ENCODE results near the gene GPRC5A. TPM values are rescaled to one million over a fixed set of nuclear protein-coding genes. Genes with fewer than 3 reads are reported as not detected.

GPRC5A gene
- total and polyA plus RNA-seq, 9 donors = 0.90 to 5.9 (median 1.7) TPM

DNA sequence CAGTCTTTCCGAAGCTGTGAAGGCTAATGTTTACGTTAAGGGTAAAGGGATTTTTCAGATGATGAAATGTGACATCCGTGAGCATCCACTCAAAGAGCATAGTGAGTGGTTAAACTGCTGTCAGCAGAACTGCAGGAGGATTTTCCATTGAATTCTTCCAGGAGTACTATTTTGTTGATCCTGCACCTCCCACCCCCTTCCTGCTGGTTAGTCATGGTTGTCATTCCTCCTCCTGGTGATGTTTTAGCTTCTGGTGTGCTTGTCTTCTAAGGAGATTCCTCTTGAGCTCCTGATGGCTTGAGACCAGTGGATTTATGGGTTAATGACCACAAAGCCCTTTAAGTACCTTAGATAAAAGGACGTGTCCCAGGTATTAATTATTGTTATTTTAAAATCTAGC, 63.0 kb downstream of the GPRC5A start:
- no peaks in the 10 kb centered on the region for H3K36me3 ChIP-seq (ENCODE audit: control insufficient read depth, insufficient read depth, low read length)
- H3K4me3 ChIP-seq (ENCODE audit: low read length) = no peak overlapping the region
- no peak overlapping the region for H3K27ac ChIP-seq (ENCODE audit: low read length)
- H3K27me3 ChIP-seq (ENCODE audit: control insufficient read depth, insufficient read depth, low read length) = no peaks in the 10 kb centered on the region
- H3K4me1 ChIP-seq (ENCODE audit: control insufficient read depth, insufficient read depth, low read length) = no peaks in the 10 kb centered on the region
- no peak for DNase-seq
- WGBS (ENCODE audit: insufficient coverage) = no CpG with 5 or more reads among the region's 4 CpGs
- no peaks in the 10 kb centered on the region for H3K9me3 ChIP-seq (replicated peaks; ENCODE audit: control insufficient read depth, low read depth, low read length)

GRCh38 chr12:12954878-12955625, 63.7 kb downstream of the GPRC5A start:
- Histone ChIP-seq H3K4me3 (ENCODE audit: low read length) (no peak overlapping the region), H3K27me3 (ENCODE audit: control insufficient read depth, insufficient read depth, low read length) (no peaks in the 10 kb centered on the region), H3K36me3 (ENCODE audit: control insufficient read depth, insufficient read depth, low read length) (no peaks in the 10 kb centered on the region), H3K4me1 (ENCODE audit: control insufficient read depth, insufficient read depth, low read length) (no peaks in the 10 kb centered on the region), H3K27ac (ENCODE audit: low read length) (no peak overlapping the region), H3K9me3 (replicated peaks; ENCODE audit: control insufficient read depth, low read depth, low read length) (no peaks in the 10 kb centered on the region)
- no peak for DNase-seq
- 86% methylated on average over 4 of the region's 6 CpGs for WGBS (ENCODE audit: insufficient coverage)

- H3K9me3 ChIP-seq (replicated peaks; ENCODE audit: control insufficient read depth, low read depth, low read length) = no peaks in the 10 kb centered on the region
- H3K27me3 ChIP-seq (ENCODE audit: control insufficient read depth, insufficient read depth, low read length) = no peaks in the 10 kb centered on the region
- H3K4me1 ChIP-seq (ENCODE audit: control insufficient read depth, insufficient read depth, low read length) = no peaks in the 10 kb centered on the region
- DNase-seq = no peak
- H3K4me3 ChIP-seq (ENCODE audit: low read length) = no peak overlapping the region
- no peaks in the 10 kb centered on the region for H3K36me3 ChIP-seq (ENCODE audit: control insufficient read depth, insufficient read depth, low read length)
- no peak overlapping the region for H3K27ac ChIP-seq (ENCODE audit: low read length)
- 83% methylated on average over 1 of the region's 7 CpGs for WGBS (ENCODE audit: insufficient coverage)
Measured at GRCh38 chr12:12958886-12959285, 67.5 kb downstream of the GPRC5A start.

DNA sequence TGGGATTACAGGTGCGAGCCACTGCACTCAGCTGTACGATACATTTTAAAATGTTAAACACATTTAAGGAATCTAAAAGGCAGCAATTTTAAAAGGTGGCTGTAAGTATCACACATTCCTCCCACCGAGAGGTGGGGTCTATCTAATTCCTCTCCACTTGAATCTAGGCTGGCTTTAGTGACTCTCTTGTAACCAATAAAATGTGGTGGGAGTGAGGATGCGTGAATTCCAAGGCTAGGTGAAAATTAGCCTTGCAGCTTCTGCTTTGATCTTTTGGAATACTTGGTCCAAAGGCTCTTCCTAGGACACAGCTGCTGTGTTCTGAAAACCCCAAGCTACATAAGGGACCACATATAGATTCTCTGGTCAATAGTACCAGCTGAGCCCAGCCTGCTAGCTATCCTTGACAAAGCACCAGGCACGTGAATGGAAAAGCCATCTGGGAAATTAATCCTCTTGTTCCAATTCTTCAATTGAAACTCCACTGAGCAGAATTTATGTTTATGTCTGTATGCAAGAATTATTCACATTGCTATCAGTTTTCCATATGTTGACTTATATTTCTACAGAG, 69.4 kb downstream of the GPRC5A start:
- WGBS (ENCODE audit: insufficient coverage) = 86% methylated on average over 1 of the region's 5 CpGs
- Histone ChIP-seq H3K27ac (ENCODE audit: low read length) (no peak overlapping the region), H3K27me3 (ENCODE audit: control insufficient read depth, insufficient read depth, low read length) (no peaks in the 10 kb centered on the region), H3K4me3 (ENCODE audit: low read length) (no peak overlapping the region), H3K9me3 (replicated peaks; ENCODE audit: control insufficient read depth, low read depth, low read length) (no peaks in the 10 kb centered on the region), H3K4me1 (ENCODE audit: control insufficient read depth, insufficient read depth, low read length) (no peaks in the 10 kb centered on the region), H3K36me3 (ENCODE audit: control insufficient read depth, insufficient read depth, low read length) (no peaks in the 10 kb centered on the region)
- DNase-seq = no peak

GRCh38 chr12:12964255-12964654, 72.9 kb downstream of the GPRC5A start:
- Histone ChIP-seq H3K4me3 (ENCODE audit: low read length) (no peak overlapping the region), H3K4me1 (ENCODE audit: control insufficient read depth, insufficient read depth, low read length) (no peaks in the 10 kb centered on the region), H3K9me3 (replicated peaks; ENCODE audit: control insufficient read depth, low read depth, low read length) (no peaks in the 10 kb centered on the region), H3K27me3 (ENCODE audit: control insufficient read depth, insufficient read depth, low read length) (no peaks in the 10 kb centered on the region), H3K27ac (ENCODE audit: low read length) (no peak overlapping the region), H3K36me3 (ENCODE audit: control insufficient read depth, insufficient read depth, low read length) (peaks cover 6% of the 10 kb centered on the region)
- no peak for DNase-seq
- 92% methylated on average over 3 of the region's 4 CpGs for WGBS (ENCODE audit: insufficient coverage)

DNA sequence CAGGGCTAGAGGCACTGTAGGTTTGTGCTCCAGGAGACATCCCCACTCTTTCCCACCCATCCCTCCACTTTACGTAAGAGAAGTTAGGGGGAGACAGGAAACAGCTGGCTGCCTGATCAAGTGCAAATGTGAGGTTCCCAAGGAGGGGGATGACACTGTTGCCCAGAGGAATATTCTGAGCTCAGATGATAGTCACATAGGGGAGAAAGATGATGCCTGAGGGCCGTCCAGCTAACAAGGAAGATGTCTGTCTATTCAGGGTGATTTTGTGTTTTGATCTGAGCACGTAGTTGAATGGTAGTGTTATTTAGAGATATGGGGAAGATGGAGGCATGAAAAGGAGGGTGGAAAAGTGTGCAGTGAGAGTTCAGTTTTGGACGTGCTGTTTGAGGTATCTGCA, 74.5 kb downstream of the GPRC5A start:
- WGBS (ENCODE audit: insufficient coverage) = 49% methylated on average over 3 of the region's 4 CpGs

More for the DNA sequence above, 74.5 kb downstream of the GPRC5A start:
- peaks cover 6% of the 10 kb centered on the region for H3K36me3 ChIP-seq (ENCODE audit: control insufficient read depth, insufficient read depth, low read length)
- H3K9me3 ChIP-seq (replicated peaks; ENCODE audit: control insufficient read depth, low read depth, low read length) = no peaks in the 10 kb centered on the region
- no peak overlapping the region for H3K4me3 ChIP-seq (ENCODE audit: low read length)
- DNase-seq = no peak
- H3K27me3 ChIP-seq (ENCODE audit: control insufficient read depth, insufficient read depth, low read length) = no peaks in the 10 kb centered on the region
- no peak overlapping the region for H3K27ac ChIP-seq (ENCODE audit: low read length)
- H3K4me1 ChIP-seq (ENCODE audit: control insufficient read depth, insufficient read depth, low read length) = no peaks in the 10 kb centered on the region

Other genes starting within 250 kb of the GPRC5A start
- 0.66 TPM for gene GPR19, start 195.4 kb upstream of the GPRC5A start, total RNA-seq
- gene GPR19, start 195.4 kb upstream of the GPRC5A start, polyA plus RNA-seq (ENCODE audit: insufficient read depth in 1 of 8, insufficient read length in 8 of 8, low replicate concordance in 1 of 8) = 1 to 10 TPM in 4 of 8 donors, under 1 TPM in 4; 0.37 to 1.9 (median 0.97) TPM
- 36.6 TPM for gene CDKN1B, start 174.2 kb upstream of the GPRC5A start, total RNA-seq
- gene CDKN1B, start 174.2 kb upstream of the GPRC5A start, polyA plus RNA-seq (ENCODE audit: insufficient read depth in 1 of 8, insufficient read length in 8 of 8, low replicate concordance in 1 of 8) = 10 to 100 TPM; 40.7 to 53.7 (median 46.2) TPM
- 8.8 TPM for gene APOLD1, start 105.9 kb upstream of the GPRC5A start, total RNA-seq
- gene APOLD1, start 105.9 kb upstream of the GPRC5A start, polyA plus RNA-seq (ENCODE audit: insufficient read depth in 1 of 8, insufficient read length in 8 of 8, low replicate concordance in 1 of 8) = 10 to 100 TPM in 2 of 8 donors, 1 to 10 TPM in 6; 6.8 to 11.2 (median 8.4) TPM
- gene DDX47, start 78.2 kb upstream of the GPRC5A start, total RNA-seq = 55.5 TPM
- 10 to 100 TPM; 43.9 to 55.2 (median 49.9) TPM for gene DDX47, start 78.2 kb upstream of the GPRC5A start, polyA plus RNA-seq (ENCODE audit: insufficient read depth in 1 of 8, insufficient read length in 8 of 8, low replicate concordance in 1 of 8)
- gene GPRC5D, start 60.6 kb downstream of the GPRC5A start, total RNA-seq = not detected
- under 1 TPM in 7 of 8 donors, not detected in 1; 0.21 to 0.81 (median 0.40) TPM for gene GPRC5D, start 60.6 kb downstream of the GPRC5A start, polyA plus RNA-seq (ENCODE audit: insufficient read depth in 1 of 8, insufficient read length in 8 of 8, low replicate concordance in 1 of 8)
- 13.9 TPM for gene HEBP1, start 108.7 kb downstream of the GPRC5A start, total RNA-seq
- 10 to 100 TPM; 39.0 to 63.2 (median 47.7) TPM for gene HEBP1, start 108.7 kb downstream of the GPRC5A start, polyA plus RNA-seq (ENCODE audit: insufficient read depth in 1 of 8, insufficient read length in 8 of 8, low replicate concordance in 1 of 8)
- 5.1 TPM for gene FAM234B, start 152.8 kb downstream of the GPRC5A start, total RNA-seq
- gene FAM234B, start 152.8 kb downstream of the GPRC5A start, polyA plus RNA-seq (ENCODE audit: insufficient read depth in 1 of 8, insufficient read length in 8 of 8, low replicate concordance in 1 of 8) = 1 to 10 TPM; 2.8 to 7.2 (median 4.8) TPM
- gene GSG1, start 212.1 kb downstream of the GPRC5A start, total RNA-seq = 6.3 TPM
- 10 to 100 TPM in 5 of 8 donors, 1 to 10 TPM in 3; 5.5 to 23.3 (median 11.3) TPM for gene GSG1, start 212.1 kb downstream of the GPRC5A start, polyA plus RNA-seq (ENCODE audit: insufficient read depth in 1 of 8, insufficient read length in 8 of 8, low replicate concordance in 1 of 8)